ENCODE results near the gene ARNT2.

- TF ChIP-seq CTCF (conservative IDR thresholded peaks at IDR 0.05; ENCODE audit: low read depth in 2 of 2) (no peak), POLR2AphosphoS5 (IDR thresholded peaks at IDR 0.05; ENCODE audit: low read depth) (no peak), EZH2phosphoT487 (IDR thresholded peaks at IDR 0.05; ENCODE audit: unreplicated experiment) (no peak), JUNB (IDR thresholded peaks at IDR 0.05; ENCODE audit: unreplicated experiment) (no peak)
Measured at GRCh38 chr15:80367661-80368060, 36.5 kb upstream of the ARNT2 start.
